Astrocyte of the cerebellum (primary cell): ENCODE data around the gene SORCS2.

Experiments
- DNase-seq: peaks from one replicate; pipeline ENCODE4 v3.0.0-alpha.2; 2011; ENCODE audit warnings: low read depth
- H3K4me3 ChIP-seq: 2 replicates; pipeline ENCODE4 v1.5.1; 2011; ENCODE audit warnings: mild to moderate bottlenecking, low read depth, low read length, moderate library complexity
- CTCF ChIP-seq: IDR thresholded peaks from 2 replicates; pipeline ENCODE4 v1.5.1; 2012; ENCODE audit warnings: low read length, low read depth, moderate library complexity, mild to moderate bottlenecking; ENCODE audit errors: missing control alignments
- in situ Hi-C: cut with HindIII; loops from 2 replicates; pipeline ENCODE4 v1.10.0; 2017; ENCODE audit warnings: low sequenced_read_pairs

Gene SORCS2

DNA sequence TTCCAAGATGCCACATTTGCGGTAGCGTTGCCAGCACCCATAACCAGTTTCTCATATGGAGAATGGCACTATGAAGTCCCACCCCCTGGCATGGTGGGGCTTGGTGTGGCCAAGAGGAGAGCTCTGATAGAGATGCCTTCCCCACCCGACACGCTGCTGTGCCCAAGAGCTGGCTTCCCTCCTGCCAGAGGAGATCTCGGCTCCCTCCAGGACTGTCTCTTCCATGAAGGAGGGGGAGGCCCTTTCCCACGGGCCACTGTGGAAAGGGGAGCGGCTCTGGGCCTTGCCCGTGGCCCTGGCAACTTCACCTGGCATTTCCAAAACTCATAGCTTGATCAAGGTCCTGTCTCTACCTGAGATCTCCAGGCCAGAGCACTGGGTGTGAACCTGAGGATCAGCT is 459.7 kb downstream of the SORCS2 start:
- no peak overlapping the region for H3K4me3 ChIP-seq
- no peak for TF ChIP-seq CTCF
- in situ Hi-C loops = no loop called here
- no peak for DNase-seq

DNA sequence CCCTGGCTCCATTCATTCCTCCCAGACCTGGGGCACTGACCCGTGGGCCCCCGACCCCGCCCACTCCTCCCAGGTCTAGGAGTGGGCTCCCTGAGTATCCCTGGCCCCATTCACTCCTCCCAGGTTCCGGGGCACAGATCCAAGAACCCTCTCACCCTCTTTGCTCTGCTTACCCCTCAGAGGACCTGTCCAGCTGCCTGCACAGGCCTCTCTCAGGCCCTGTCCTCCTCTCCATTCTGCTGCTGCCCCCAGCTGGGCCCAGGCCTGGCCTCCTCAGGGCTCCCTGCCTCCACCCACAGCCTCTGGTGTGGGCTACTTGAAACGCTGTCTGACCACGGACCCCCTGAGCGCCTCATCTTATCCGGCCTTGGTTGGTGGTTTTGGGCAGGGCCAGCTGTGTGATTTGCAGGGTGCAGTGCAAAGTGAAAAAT is 460.1 kb downstream of the SORCS2 start:
- no peak for DNase-seq
- in situ Hi-C loops = no loop called here
- no peak overlapping the region for H3K4me3 ChIP-seq
- TF ChIP-seq CTCF = no peak

DNA sequence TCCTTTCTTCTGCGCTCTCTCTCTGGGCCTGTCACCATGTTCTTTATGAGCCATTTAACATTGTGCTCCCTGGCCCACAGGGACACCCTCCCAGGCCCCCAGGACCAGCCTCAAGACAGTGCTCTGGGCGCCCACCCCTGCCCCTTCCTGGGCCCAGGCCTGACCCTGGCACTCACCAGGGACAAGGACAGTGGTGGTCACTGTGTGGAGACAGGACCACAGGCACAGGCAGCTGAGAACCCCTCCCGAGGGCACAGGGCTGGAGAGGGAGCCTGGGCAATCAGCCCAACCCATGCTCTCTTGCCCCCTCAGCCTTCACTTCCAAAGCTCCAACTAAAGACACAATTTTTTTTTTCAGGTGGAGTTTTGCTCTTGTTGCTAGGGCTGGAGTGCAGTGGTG is 460.6 kb downstream of the SORCS2 start:
- no peak for TF ChIP-seq CTCF
- in situ Hi-C loops = no loop called here
- DNase-seq = no peak
- H3K4me3 ChIP-seq = no peak overlapping the region

GRCh38 chr4:7653510-7654369 is 461.4 kb downstream of the SORCS2 start:
- in situ Hi-C loops = no loop called here
- no peak overlapping the region for H3K4me3 ChIP-seq
- no peak for DNase-seq
- peak; percentile 45 for TF ChIP-seq CTCF

DNA sequence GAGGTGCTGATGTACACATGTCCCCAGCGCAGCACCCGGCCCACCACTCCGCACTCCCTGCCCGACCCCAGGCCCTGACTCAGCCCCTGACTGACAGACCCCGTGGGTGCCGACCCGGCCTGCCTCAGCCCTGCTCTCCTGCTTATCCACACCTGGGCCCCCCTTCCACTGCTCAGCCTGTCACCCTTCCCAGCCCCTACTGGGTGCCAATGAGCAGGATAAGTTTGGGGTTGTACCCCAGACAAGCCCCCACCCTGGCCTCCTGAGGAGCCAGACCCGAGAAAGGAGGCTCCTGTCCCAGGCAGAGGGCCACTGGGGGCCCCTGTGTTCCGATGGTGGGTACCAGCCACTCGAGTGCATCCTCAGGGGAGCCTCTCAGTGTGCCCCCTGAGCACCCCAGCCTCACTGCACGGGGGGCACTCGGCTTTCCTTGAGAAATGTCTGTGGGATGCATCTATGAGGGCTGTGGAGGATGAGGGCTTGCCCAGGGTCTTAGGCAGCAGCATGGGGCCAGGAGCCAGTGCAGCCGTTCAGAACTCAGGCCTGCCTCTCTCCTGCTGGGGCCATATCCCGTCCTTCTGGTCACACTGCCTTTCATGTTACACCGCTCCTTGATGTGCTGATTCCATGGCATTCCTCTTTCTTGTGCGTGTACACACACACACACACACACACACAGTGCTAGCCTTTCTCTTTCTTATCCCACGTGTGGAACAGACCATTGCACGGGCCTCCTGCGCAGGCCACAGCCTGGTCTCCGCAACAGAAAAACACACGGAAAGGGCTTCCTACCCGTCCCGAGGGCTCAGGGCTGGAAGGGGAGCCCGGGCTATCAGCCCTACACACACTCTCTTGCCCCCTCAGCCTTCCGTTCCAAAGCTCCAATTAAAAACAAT is 462.5 kb downstream of the SORCS2 start:
- no peak for DNase-seq
- in situ Hi-C loops = no loop called here
- H3K4me3 ChIP-seq = no peak overlapping the region
- TF ChIP-seq CTCF = no peak

DNA sequence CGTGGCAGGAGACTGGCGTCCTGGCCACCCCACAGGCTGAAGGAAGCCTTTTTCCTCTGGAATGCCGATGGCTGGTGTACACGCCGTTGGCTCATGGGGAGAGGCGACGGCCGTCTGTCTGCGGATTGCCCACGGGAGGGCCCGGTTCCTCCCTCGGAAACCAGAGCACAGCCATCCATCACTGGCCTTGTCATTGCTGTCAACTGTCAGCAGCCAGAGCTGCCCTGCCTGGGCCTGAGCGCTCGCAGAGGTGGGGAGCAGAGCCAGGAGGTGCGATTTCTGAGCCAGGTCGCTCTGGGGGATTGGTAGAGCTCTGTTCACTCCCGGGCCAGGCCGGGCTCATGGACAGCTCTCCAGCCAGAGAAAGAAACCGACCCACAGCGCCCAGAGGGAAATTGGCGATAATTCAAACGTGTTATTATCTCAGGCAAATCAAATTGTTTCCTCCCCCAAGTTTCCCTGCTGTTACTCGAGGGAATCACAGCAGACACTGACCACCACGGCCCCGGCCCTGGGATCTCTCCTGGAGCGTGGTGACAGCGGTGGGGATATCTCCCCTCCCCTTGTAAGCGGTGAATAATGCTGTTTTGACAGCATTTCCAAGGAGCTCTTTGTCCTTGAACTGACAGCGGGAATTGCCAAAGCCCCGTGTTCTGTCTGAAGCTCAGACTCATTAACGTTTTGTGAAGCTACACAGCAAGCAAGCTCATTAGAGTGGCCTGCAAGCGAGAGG is 463.3 kb downstream of the SORCS2 start:
- in situ Hi-C loops = no loop called here
- H3K4me3 ChIP-seq = no peak overlapping the region
- no peak for TF ChIP-seq CTCF
- DNase-seq = peak; percentile 66
